GM12873 (cell line): ENCODE results near the gene MORN1.

Source experiments
- TF ChIP-seq, protein P1 (sequence below): IDR thresholded peaks from 2 replicates; pipeline ENCODE4 v1.5.1; 2012; ENCODE audit warnings: low read depth, mild to moderate bottlenecking, moderate library complexity, low read length, control low read depth; ENCODE audit not compliant: insufficient read depth; ENCODE audit errors: missing control alignments

The MORN1 gene

DNA sequence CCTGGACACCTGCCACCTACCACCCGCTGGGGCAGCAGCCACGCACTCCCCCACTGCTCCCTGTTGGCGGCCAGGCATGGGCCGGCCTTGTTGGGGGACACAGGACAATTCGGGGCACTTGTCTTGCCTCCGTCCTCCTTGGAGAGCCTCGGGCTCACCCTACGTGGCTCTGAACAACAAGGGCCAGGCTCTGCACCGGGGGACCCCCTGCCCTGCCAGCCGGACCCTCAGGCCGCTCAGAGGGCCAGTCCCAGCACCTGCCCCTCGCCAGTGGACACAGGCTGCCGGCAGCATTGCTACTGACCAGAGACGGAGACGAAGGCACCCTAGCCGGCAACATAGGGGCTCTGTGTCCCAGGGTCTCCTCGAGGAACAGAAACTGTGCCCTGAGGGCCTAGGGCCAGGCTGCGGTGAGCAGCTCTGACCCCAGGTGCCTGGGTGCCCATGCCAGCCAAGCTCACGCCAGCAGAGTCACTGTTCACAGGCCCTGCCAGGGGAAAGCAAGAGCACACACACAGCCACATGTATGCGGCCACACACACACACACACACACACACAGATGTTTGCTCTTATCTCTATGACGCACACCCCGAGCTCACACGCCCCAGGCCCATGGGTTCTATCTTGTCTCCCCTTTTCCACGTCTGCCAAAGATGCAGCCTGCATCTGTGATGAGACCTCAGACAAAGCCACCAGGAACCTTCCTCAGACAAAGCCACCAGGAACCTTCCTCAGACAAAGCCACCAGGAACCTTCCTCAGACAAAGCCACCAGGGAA is 45.9 kb downstream of the MORN1 start:
- TF ChIP-seq, protein P1, sequence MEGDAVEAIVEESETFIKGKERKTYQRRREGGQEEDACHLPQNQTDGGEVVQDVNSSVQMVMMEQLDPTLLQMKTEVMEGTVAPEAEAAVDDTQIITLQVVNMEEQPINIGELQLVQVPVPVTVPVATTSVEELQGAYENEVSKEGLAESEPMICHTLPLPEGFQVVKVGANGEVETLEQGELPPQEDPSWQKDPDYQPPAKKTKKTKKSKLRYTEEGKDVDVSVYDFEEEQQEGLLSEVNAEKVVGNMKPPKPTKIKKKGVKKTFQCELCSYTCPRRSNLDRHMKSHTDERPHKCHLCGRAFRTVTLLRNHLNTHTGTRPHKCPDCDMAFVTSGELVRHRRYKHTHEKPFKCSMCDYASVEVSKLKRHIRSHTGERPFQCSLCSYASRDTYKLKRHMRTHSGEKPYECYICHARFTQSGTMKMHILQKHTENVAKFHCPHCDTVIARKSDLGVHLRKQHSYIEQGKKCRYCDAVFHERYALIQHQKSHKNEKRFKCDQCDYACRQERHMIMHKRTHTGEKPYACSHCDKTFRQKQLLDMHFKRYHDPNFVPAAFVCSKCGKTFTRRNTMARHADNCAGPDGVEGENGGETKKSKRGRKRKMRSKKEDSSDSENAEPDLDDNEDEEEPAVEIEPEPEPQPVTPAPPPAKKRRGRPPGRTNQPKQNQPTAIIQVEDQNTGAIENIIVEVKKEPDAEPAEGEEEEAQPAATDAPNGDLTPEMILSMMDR: no peak

DNA sequence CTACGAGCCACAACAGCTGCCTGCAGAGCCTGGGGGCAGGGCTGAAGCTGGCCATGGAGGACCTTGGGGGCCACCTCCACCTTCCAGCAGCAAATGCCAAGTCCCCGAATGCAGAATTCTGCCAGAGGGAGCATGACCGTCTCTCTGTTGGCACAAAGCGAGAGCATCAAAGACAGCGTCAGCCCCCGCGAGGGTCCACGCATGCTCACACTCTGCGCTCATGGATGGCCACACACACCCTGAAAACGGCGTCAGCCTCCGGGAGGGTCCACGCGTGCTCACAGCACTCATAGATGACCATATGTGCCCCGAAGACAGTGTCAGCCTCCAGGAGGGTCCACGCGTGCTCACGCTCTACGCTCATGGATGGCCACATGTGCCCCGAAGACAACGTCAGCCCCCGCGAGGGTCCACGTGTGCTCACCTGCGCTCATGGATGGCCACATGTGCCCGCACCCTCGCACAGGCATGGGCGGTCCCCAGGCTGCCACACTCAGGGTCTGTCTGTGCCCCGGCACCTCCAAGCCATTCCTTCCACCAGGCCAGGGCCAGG is 46.5 kb downstream of the MORN1 start:
- TF ChIP-seq, protein P1: no peak

DNA sequence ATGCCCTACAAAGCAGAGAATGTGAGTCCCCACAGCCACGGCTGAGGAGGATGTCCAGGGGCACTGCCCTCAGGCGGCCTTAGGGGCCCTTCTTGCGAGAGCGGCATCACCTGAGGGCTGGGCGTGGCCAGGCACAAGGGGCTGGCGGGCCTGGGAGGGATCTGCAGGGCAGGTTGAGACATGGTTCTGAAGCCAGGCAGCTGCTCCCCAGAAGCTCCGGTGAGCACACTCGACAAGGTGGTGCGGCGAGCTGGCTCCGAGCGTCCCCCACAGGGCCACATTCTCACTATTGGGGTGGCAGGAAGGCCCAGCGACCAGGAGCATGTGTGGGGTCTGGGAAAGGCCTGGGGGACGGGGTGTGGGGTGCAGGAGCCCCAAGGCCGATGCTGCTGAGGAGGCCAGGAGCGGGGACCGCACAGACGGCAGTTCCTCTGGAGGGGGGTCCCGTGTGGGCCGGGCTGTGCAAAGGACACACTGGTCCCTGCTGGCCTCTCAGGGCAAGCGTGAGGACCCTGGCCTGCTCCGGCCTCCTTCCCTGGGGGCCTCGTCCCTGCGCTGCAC is 47.2 kb downstream of the MORN1 start:
- TF ChIP-seq, protein P1: no peak

DNA sequence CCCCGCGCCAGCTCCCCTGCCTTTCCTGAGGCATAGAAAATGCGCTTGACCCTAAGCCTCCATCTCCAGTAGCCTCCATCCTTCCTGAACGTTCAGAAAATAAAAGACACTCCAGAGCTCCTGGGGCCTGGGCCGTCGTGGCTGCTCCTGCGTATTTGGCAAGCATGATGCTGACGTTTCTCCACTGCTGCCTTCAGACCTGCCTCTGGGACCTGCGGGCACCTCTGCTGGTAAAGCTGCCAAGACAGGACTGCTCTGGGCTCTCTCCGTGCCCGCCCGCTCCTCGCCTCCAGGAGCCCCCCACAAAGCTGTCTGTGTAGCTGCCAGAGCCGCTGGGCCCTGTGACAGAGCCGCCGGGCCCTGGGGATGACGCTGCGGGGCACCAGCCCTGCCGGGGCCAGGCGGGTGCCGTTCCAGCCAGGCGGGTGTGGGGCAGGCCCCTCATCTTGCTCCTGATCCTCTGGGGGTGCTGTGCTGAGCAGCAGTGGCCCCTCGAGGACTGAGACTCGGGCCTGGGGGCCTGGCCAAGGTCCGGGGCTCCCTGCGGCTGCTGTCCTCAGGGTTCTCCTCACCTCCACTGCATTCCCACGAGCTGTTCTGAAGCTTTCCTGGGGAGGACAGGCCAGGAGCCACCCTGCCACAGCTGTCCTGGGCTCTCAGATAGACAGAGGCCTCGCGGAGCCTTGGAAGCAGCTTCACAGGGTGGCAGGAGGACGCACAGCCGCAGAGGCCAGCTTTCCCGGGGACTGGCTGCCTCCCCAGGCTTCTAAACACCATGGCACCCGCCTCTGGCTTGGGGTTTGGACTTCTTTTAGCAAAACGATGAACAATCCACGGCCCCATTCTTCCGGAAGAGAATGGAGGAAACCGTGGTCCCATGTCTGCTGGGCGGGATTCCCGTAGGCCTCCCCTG is 48.1 kb downstream of the MORN1 start:
- TF ChIP-seq, protein P1: no peak

DNA sequence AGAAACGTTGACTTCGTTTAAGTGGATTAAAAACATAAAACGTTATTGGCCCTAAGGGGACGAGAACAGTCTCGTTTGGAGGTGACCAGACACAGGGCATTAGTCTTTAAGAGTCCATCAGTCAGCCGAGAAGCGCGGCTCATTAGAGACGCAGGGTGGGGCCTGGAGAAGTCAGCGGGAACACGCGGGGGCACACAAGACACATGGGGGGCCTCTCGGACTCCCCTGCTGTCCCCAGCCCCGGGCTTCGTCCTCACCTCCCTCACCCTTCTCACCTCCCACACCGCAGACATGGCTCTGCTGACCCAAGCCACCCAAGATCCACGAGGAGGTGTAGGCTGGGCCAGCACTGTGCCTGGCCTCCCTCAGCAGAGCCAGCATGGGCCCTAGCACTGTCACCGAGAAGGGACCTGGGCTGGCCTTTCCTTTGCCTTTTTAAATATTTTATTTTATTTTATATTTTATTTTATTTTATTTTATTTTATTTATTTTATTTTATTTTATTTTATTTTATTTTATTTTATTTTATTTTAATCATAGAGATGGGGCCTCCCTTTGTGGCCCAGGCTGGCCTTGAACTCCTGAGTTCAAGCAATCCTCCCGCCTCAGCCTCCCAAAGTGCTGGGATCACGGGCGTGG is 48.9 kb downstream of the MORN1 start:
- TF ChIP-seq, protein P1: no peak

DNA sequence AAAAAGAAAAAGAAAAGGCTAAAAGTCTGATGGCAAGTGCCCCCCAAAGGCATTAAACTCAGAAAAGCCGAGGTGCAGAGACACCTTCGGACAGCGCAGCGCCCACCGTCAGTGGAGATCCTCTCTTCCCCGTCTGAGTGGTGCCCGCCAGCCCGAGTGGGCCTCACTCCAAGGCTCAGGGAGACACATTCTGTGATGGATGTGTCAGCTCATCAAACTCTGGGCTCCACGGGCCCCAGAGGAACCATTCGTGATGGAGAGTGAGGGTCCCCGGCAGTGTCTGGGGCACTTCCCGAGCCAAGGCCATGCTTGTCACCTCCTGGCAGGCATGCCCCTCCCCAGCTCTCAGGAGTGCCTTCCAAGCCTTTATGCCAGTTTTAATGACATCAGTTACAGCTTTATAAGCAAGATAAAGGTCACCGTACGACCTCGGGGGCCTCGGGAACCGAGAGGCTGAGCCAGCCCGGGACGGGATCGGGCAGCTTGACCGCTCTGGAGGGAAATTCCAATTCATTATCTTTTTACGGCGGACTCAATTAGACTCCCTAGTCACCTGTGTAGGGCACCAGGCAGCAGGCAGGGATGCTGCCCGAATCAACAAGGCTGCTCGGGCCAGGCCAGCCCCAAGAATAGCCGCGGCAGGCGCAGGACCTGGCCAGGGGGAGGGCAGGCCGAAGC is 49.5 kb downstream of the MORN1 start:
- TF ChIP-seq, protein P1: no peak
